Activated CD4-positive, CD25-positive, alpha-beta regulatory T cell treated with anti-CD3 and anti-CD28 coated beads, Interleukin-2, amount 50 U/mL, for 72 hours (primary cell): ENCODE data around the gene CDH13.

Source experiments
- DNase-seq: peaks from one replicate; pipeline ENCODE4 v3.0.0; 2021

CDH13 gene

DNA sequence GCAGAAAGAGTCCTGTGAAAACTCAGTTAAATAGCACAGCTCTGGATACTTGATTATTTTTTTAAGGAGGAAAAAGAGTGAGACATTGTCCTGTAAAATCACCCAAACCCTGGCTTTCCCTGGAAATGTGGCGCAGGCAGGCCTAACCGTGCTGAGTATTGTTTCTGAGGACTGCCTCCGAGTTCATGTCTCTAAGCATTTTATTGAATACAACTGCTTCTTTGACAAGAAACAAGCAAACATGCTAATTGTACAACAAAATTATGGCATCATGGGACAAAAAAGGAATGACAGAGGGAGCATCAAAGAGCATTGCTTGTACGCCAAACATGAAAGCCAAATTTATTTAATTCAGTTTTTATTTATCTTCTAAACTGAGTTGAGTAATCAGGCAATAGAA lies 1116.5 kb downstream of the CDH13 start:
- DNase-seq, result no peak

DNA sequence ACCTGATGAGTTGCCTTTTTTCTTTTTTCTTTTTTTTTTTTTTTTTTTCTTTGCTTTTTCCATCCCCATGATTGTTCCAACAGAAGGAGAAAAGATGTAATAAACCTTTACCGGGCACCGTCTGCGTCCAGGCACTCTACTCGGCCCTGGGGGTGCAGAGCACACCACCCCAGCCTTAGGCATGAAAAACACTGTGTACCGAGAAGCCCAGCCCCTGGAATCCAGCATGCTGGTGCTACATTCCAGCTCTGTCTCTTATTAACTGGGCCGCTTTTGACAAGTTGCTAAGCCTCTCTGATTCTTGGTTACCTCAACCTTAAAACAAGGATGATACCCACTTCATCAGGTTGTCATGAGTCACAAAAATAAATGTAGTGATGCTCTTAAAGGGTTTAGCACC lies 1117.0 kb downstream of the CDH13 start:
- DNase-seq, result no peak

DNA sequence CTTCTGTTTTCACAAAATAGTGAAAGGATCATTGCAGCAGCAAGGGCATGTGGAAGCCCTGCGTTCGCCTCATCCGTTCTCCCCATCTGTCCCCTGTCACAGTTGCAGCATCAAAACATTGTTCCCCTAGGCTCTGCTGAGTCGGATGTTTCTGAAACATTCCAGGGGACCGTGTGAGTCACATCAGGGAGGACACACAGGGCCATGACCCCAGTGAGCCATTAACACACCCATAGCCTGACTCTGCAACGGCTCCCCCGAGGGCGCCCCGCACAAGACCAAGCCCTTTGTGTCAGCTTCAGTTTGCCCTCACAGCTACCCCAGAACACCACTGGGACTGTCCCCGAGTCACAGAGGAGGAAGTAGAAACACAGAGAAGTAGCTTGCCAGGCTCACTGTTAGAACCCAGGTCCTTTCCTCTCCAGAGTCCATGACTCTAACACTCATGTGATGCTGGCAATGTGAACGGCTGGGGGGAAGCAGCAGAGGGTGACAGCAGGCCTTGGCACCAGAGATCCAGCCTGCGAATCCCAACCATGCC lies 1117.7 kb downstream of the CDH13 start:
- no peak for DNase-seq

DNA sequence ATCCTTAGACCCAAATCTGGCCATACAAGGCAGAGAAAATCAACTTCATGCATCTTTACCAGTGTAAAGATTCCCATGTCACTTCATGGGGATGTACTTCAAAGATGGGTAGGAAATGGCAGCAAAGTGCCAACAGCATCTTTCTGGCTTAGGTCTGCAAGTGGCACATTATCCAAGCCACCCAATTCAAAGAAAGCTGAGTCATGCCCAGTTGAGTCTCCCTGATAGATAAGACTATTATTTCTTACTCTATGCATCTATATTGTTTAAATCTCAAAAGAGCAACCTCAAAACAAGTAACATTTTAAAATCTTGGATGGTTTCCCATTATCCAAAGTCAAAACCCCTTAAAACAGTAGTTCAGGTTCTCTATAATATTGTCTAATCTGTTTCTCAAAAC lies 1119.8 kb downstream of the CDH13 start:
- no peak for DNase-seq

DNA sequence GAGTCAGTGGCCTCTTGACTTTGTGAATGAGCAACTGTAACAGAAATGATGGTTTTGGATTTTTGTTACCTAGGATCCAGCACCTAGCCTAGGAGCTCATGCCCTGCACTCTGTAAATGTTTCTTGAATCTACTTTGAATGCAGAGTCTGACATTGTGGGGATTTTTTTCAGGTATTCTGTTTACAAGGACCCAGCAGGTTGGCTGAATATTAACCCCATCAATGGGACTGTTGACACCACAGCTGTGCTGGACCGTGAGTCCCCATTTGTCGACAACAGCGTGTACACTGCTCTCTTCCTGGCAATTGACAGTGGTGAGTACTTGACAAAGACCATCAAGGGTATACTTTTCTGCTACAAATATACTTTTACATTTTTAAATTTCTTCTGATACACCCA lies 1121.2 kb downstream of the CDH13 start:
- no peak for DNase-seq

DNA sequence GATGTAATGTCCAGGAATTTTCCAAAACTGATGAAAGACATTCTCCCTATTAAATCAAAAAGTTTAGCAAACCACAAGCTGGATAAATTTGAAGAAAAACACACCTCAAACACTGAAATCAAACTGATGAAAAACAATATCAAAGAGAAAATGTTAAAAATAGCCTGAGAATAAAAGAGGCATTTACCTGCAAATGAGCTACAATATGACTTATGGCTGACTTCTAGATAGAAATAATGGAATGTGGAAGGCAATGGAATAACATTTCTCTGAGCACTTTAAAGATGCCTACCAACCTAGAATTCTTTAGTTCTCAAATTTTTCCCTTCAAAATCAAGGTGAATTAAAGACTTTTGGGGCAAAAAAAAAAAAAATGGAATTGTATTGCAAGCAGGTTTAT lies 1128.6 kb downstream of the CDH13 start:
- no peak for DNase-seq

DNA sequence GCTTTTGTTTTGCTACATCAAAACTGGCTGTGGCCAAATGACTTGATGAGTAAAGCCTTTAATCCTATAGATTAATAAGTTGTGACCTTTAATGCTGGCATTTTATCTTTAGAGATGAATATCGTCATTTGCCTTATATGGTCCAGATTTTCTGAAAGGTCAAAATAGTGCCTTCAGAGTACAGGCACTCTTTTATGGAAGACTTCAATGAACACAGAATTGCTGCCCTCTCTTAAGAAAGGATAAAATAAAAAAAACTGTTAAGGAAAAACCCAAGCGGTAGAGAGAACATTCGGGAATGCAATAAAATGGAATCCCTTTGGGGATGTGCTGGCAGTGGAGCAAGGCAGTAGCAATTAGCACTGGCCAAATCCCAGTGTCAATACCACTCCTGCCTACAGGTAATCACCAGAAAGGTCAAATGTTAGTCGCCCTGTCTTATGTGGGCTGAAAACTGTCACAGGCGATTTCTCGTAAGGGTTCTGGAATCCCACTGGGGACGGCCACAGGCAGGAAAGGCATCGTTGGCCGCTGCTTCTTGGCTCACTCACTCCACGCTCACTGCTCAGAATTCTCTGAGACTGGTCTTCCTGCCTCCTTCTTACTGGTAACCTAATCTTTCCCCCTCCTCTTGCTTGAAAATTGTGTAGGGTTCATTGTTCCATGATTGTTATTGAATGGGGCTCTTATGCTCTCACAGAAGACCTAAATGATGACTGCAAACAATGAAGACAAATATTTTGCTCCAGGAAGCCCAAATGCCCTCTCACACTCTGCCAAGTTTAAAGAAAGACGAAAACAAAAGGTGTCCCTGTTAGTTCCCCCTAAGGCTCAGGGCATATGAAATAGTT lies 1135.6 kb downstream of the CDH13 start:
- DNase-seq, result no peak

DNA sequence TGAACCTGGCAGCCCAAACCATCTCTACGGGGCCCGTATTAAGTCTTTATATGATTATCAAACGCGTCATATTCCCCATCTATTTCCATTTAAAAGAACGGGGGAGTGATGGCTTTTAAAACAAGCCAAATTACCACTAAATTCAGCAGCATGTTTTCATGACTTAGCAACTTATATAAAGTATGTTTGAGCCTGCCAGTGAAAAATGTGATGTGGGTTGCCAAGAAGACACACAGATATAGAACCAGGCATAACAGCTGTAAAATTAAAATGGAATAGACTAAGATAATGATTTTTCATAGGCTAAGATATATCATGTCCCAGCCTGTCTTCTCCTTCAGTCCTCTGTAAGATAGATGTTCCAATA lies 1136.2 kb downstream of the CDH13 start:
- no peak for DNase-seq

DNA sequence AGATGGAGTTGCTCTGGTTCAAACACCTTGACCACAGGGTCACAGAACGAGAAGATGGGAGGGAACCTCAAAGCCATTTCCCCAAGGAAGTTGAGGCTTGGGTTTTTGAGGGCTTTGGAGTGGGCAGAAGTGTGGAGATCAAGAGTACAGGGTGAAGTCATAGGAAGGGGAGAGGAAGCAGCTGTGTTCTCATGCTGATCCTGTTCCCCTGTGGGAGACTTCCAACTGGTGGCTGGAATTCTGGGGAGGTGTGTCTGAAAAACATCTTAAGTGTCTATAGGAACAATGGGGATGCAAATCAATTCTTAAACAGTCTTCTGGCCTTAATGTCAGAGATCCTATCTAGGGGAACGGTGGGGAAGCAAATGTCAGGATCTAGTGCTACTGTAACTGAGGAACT lies 1142.2 kb downstream of the CDH13 start:
- no peak for DNase-seq

DNA sequence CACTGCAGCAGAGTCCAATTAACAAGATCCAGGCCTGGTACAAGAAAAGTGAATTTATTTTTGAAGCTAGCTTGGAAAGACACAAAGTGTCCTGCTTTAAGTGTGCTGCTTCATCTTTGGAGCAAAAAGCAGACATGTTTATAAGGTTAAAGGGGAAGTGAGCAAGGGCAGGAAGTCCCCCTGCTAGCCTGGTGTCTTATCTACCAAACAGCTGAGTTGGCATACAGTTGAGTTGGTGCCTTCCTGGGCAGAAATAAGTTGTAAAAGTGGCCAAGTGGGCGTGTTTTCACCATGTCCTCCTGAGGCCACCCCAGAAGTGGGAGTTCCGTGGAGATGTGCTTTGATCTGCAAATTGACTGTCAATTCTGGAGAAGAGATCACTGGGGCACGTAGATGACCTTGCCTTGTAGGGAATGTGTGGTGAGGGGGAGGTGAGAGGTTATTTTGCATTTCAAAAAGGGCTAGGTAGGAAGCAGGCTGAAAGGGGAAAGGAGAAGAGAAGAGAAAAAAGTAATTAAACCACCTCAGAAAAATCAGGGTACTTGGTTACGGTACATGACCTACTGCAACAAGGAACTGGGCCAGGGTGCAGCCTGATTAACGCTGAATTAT lies 1142.7 kb downstream of the CDH13 start:
- no peak for DNase-seq

DNA sequence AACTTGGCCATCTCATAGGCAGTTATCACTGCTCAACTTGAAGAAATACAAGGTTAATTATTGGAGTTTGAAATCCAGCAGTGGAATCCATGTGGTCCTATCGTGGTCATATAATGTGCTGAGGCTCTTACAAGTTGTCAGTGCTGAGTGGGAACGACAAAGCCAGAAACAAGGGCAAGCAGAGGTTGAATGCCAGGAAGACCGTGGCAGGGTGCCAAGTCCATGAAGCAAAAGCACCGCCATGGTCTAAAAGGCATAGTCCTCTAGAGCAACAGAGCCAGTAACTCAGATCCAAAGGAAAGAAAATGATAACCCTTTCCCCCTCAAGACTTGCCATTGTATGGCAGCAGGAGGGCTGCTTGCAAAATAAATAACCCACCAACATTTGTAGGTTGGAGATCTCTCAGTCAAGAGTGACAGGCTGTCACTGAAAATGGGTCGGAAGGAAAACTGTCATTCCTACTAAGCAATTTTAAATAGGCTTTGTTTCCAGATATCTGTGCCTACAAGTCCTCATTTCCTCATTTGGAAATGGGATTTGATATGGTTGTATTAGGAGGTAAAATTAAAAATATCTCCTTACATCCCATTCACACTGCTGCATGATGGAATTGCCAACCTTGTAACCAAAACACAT lies 1144.7 kb downstream of the CDH13 start:
- DNase-seq, result no peak

DNA sequence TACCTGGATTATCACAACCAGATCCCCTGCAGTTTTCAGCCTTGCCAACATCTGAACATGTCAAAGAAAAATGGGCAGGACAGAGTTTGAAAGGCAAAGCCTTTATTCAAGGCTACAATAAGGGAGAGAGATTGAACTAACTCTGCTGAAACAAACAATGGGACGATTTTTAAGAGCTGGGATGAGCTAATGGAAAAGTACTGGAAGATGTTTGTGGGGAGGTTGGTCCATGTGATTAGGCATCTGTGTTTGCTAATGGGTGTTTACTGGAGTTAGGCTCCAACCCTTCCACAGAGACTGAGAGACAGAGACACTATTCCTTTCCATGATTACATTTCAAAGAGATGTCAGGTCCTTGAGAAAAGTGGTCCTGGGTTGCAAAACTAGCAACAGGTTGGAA lies 1146.0 kb downstream of the CDH13 start:
- no peak for DNase-seq

DNA sequence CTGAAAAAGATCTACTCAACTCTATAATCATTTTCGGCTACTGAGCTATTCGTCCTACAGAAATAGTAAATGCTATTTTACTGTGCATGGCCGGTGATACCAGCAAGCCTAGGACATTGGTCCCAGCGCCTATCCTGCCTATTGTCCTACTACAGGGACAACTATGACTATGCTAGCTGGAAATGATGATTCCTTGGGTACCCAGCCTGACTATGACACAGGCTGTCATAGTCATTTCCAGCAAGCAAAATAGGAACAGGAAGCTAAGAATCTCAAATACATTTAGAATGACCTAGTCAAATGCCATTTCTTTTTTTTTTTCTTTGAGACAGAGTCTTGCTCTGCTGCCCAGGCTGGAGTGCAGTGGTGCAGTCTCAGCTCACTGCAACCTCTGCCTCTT lies 1147.3 kb downstream of the CDH13 start:
- DNase-seq, result no peak

DNA sequence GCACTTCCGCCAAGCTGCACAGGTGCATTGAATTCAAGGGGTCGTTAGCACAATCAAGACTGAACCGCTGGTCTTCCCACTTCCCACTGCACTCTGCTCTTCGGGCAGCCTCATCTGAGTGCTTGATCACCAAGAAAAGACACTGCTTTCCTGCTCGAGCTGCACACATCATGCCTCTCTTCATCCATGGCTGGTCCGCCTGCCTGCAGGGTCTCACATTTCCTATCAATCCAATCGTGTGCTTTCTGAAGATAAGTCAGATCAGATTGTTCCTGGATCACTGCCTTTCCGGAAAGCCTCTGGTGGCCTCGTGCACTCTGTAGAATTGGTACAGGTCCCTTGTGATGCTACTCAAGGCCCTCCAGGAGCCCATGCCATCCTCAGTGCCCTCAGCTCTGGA lies 1150.2 kb downstream of the CDH13 start:
- DNase-seq, result no peak

DNA sequence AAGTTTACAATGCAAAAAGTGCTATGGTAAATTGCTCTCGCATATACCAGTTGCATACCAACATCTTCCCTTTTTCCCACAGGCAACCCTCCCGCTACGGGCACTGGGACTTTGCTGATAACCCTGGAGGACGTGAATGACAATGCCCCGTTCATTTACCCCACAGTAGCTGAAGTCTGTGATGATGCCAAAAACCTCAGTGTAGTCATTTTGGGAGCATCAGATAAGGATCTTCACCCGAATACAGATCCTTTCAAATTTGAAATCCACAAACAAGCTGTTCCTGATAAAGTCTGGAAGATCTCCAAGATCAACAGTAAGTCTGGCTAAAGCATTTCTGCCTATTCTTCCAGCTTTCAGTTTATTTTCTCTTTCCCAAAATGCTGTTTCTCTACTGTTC lies 1153.1 kb downstream of the CDH13 start:
- no peak for DNase-seq

DNA sequence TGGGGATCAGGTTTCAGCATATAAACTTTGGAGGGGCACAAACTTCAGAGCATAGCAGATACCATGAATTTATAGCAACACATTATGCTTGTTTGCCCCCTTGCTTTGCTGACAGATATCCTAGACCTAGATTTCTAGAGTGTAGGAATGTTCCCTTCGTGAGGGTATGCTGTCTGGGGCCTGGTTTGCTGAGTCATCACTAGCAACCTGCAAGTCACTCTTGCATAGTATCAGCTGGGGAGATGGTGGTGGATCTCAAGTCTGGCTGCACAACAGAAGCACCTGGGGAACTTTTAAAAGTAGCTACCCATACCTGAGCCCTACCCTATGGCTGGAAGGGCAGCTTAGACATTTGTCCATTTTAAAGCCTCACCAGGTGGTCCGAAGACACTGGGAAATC lies 1158.7 kb downstream of the CDH13 start:
- no peak for DNase-seq

DNA sequence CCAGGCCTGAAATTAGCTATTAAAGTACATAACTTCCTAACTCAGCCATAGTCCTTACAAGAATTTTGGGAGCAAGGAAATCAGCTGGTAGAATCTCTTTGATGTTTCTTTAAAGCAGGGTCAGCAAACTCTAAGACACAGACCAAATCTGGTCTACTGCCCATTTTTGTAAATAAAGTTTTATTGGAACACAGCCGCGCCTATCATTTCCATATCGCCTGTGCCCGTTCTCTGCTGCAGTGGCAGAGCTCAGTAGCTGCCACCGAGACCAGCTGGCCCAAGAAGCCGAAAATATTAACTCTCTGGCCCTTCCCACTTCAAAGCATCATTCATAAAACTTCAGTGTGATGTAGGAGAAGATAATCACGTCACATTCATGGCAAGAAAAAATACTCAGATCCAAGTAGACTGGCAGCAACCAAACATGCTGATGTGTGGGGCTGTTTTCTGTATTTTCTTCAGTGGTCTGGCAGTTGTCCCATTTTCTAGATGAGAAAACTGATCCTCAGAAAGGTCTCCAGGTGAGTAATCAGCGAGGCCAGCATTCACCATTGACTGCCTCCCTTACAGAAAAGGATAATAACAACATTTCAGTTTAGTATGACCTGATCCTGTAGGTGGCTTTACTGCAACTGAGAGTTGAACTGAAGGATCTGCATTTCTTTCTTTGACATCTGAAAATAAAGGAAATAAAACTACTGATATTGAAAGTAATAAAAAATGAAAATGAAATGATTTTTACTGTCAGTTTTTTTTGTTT lies 1163.1 kb downstream of the CDH13 start:
- DNase-seq, result no peak

DNA sequence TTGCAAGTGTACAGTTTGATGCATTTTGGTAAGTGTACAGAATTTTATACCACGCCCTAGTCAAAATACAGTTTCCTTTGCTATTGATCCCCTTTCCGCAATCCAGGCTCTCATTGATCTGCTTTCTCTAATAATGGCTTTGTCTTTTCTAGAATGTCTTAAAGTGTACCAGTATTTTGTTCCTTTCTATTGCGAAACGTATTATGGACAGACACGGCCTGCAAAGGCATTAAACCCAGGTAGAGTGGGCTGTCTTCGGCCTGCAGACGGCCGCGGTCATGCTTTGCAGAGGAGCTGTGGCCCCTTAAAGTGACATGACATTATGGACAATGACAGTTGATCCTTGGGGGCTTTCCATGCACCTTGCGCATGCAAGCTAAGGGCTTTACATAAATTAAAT lies 1165.1 kb downstream of the CDH13 start:
- DNase-seq, result no peak

DNA sequence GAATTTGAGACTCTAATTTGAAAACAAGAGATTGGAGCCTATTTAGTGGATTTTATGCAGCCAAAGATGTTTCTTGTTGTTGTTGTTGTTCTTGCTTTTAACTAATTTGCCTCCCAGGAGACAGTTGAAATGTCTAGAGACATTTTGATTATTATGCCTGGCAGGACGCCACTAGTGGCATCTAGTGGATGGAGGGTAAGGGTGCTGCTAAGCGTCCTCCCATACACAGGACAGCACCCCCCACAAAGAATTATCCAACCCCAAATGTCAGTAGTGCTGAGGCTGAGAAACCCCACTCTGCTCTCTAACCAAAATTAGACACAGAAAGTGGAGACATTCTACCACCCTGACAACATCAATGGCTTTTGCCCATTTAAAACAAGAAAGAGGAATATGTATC lies 1165.6 kb downstream of the CDH13 start:
- DNase-seq, result no peak

DNA sequence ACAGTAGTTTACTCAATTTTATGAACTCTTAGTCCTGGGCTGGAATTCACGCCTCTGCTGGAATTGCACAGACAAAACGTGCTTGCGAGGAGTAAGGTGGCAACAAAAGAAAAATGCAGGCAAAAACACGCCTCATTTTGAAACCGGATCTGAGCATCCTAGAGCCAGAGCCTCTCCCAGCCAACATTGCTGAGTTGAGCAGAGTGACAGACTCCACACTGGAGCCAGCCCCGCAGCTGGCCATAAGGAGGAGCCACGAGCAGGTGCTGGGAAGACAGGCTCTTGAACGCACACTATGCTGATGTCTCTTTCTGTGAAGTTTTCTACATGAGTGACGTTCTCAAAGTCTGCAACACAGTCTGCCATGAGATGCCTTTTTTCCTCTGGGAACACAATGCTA lies 1166.4 kb downstream of the CDH13 start:
- DNase-seq, result no peak

DNA sequence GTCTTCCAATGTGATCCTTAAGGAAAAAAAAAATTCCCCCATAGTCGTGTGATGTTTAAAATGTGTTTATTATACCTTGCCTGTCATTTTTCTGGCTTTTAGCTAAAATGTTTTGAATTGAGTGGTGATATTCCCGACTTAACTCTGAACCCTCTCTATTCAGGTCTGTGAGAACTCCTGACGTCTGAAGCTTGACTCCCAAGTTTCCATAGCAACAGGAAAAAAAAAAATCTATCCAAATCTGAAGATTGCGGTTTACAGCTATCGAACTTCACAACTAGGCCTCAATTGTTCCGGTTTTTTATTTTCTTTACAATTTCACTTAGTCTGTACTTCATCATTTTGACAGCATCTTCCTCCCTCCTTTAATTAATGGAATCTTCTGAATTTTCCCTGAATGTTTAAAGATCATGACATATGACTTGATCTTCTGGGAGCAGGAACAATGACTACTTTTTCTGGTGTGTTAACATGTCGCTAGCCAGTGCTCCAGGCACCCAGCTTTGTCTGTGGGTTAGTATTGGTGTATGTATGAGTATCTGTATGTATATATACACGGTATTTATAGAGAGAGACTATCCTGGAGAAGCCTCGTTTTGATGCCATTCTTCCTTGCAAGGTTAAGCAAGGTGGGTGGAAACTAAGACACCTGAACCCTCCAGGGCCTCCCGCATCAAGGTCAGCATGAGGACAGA lies 1168.2 kb downstream of the CDH13 start:
- DNase-seq, result no peak

DNA sequence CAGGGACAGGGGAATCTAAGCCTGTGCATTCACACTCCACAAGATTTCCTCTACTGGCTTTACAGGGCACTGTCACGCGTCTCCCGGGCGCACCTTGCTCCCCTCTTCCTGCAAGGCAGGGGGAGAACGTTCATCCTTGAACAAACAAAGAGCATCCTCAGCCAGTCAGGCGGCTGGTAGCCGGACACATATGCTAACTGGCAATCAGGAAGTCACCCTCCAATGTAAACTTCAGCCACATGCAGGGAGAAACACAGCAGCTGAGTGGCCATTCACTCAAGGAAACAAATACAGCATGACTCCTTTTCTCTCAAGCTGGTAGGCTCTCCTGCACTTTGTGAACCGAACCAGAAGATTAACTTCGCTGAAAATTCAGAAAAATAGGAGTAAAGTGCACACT lies 1170.2 kb downstream of the CDH13 start:
- no peak for DNase-seq

DNA sequence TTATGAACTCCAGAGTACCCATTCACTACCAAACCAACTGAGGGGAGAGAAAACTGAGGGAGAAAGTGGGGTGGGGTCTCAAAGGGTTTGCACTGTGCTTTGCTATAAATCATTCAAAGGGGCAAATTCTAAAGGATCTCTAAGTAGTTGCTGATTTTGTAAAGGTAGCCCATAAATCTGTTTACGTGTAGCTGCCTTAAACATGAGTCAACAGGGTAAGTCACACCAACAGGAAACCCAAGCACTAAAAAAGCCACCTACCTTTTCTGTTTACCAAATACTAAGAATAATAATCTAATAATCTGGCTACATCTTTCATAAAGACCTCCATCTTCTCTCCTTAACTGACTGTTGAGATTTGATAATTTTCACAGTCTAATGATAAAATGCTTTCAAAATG lies 1172.6 kb downstream of the CDH13 start:
- DNase-seq, result no peak
